ENCODE results near the gene KCNMA1. TPM values are rescaled to one million over a fixed set of nuclear protein-coding genes. Genes with fewer than 3 reads are reported as not detected.

KCNMA1 gene
- total RNA-seq, 3 donors from 2014 or later (not counting 1 experiment from before 2014, with no cell fraction given): 0.40 to 1.8 (median 0.63) TPM

DNA sequence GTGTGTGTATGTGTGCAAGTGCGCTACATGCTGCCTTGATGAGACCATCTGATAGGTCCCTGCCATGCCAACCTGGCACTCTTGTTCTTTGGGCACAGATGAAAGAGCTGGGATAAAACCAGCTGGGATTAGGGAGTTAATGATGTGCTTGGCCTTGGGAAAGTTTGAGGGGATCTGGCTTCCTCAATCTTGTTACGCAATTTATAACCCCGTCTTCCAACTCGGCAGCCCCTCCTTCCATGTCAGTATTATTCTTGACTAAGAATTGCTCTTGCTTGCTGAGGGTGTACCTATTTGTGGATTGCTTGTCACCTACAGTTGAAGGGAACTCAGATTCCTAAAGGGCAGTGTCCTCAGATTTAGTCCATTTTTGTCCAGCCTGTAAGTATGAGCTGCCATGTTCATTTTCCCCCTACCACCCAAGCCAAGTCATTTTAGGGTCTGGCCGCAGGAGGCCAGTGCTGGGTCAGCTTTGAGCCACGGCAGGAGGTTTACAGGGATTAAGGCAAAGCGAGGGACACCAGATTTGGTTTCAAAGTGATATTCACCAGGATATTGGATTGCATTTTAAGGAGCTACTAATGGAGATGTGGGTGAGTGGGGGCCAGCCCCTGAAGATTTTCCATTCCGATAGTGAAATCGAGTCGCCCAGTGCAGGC, 34.1 kb upstream of the KCNMA1 start:
- no peak overlapping the region for H3K27ac ChIP-seq (ENCODE audit: low read length)
- intact Hi-C loops (cut with micrococcal nuclease): no loop called here
- WGBS (ENCODE audit: insufficient coverage): 83% methylated on average over 10 of the region's 10 CpGs
- ATAC-seq (no peak), DNase-seq (no peak)
- Mint-ChIP-seq H3K4me3 (no peak overlapping the region), H3K27me3 (ENCODE audit: low read depth in 2 of 2) (peaks cover 11 to 23% of the 10 kb centered on the region in 2 donors), H3K9me3 (no peaks in the 10 kb centered on the region), H3K27ac (no peak overlapping the region), H3K4me1 (peaks cover 10% of the 10 kb centered on the region in 2 donors), H3K36me3 (no peaks in the 10 kb centered on the region)
- no peaks in the 10 kb centered on the region for H3K9me3 ChIP-seq (ENCODE audit: control insufficient read depth, insufficient read depth, low read length)
- no peak overlapping the region for H3K4me3 ChIP-seq (ENCODE audit: low read length)
- H3K36me3 ChIP-seq (ENCODE audit: control insufficient read depth, insufficient read depth, low read length): no peaks in the 10 kb centered on the region
- TF ChIP-seq, protein P1, sequence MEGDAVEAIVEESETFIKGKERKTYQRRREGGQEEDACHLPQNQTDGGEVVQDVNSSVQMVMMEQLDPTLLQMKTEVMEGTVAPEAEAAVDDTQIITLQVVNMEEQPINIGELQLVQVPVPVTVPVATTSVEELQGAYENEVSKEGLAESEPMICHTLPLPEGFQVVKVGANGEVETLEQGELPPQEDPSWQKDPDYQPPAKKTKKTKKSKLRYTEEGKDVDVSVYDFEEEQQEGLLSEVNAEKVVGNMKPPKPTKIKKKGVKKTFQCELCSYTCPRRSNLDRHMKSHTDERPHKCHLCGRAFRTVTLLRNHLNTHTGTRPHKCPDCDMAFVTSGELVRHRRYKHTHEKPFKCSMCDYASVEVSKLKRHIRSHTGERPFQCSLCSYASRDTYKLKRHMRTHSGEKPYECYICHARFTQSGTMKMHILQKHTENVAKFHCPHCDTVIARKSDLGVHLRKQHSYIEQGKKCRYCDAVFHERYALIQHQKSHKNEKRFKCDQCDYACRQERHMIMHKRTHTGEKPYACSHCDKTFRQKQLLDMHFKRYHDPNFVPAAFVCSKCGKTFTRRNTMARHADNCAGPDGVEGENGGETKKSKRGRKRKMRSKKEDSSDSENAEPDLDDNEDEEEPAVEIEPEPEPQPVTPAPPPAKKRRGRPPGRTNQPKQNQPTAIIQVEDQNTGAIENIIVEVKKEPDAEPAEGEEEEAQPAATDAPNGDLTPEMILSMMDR (IDR thresholded peaks at IDR 0.05): no peak
- H3K4me1 ChIP-seq (ENCODE audit: control insufficient read depth, insufficient read depth, low read length): no peaks in the 10 kb centered on the region
- H3K27me3 ChIP-seq (ENCODE audit: control insufficient read depth, insufficient read depth, low read length): no peaks in the 10 kb centered on the region

DNA sequence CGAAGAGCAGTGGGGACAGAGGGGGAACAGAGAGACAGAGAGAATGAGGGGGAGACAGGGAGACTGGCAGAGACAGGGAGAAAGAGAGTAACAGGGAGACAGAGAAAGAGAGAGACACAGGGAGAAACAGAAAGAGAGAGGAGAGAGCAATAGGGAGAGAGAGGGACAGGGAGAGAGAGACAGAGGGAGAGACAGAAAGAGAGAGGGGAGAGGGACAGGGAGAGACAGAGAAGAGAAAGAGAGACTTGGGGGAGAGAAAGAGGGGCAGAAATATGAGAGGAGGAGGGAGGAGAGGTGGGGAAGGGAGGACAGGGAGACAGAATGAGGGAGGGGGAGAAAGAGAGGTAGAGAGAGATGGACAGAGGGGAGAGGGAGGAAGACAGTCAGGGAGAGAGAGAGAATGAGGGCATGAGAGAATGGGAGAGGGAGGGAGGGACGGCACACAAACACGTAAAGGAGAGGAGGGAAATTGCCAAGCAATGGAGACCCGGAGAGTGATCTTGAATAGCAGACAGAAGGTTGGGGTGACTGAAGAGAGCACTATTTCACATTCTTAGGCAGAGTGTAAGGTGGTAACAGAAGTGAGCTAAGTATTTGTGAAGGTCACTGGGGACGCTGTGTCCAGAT, 33.3 kb upstream of the KCNMA1 start:
- intact Hi-C loops (cut with micrococcal nuclease): no loop called here
- no peak overlapping the region for H3K27ac ChIP-seq (ENCODE audit: low read length)

DNA sequence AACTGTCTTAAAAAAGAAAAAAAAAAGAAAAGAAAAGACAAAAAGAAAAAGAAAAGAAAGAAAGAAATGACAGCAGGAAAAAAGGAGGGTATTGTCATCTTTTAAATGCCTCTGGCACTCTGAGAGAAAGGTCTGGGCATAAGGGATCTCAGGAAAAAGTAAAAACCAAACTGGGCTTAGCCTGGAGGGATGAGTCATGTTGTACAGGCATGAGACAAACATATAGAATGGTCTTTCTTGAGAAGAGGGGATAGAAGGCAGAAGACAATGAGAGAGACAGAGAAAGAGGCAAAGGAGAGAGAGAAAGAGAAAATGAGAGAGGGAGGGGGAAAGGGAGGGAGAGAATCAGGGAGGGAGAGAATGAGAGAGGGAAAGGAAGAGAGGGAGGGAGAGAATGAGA, 32.3 kb upstream of the KCNMA1 start:
- intact Hi-C loops (cut with micrococcal nuclease): no loop called here
- Mint-ChIP-seq H3K27me3 (ENCODE audit: low read depth in 2 of 2) (peaks cover 13 to 35% of the 10 kb centered on the region in 2 donors), H3K9me3 (no peaks in the 10 kb centered on the region), H3K4me3 (no peak overlapping the region), H3K36me3 (no peaks in the 10 kb centered on the region), H3K27ac (no peak overlapping the region), H3K4me1 (peaks cover 10% of the 10 kb centered on the region in 2 donors)
- TF ChIP-seq, protein P1 (IDR thresholded peaks at IDR 0.05): no peak
- no peaks in the 10 kb centered on the region for H3K9me3 ChIP-seq (ENCODE audit: control insufficient read depth, insufficient read depth, low read length)
- no peaks in the 10 kb centered on the region for H3K27me3 ChIP-seq (ENCODE audit: control insufficient read depth, insufficient read depth, low read length)
- H3K4me1 ChIP-seq (ENCODE audit: control insufficient read depth, insufficient read depth, low read length): no peaks in the 10 kb centered on the region
- no peaks in the 10 kb centered on the region for H3K36me3 ChIP-seq (ENCODE audit: control insufficient read depth, insufficient read depth, low read length)
- H3K27ac ChIP-seq (ENCODE audit: low read length): no peak overlapping the region
- ATAC-seq (no peak), DNase-seq (no peak)
- no peak overlapping the region for H3K4me3 ChIP-seq (ENCODE audit: low read length)

More for the DNA sequence above, 33.3 kb upstream of the KCNMA1 start:
- Histone ChIP-seq H3K36me3 (ENCODE audit: control insufficient read depth, insufficient read depth, low read length) (no peaks in the 10 kb centered on the region), H3K4me1 (ENCODE audit: control insufficient read depth, insufficient read depth, low read length) (no peaks in the 10 kb centered on the region), H3K27me3 (ENCODE audit: control insufficient read depth, insufficient read depth, low read length) (no peaks in the 10 kb centered on the region), H3K9me3 (ENCODE audit: control insufficient read depth, insufficient read depth, low read length) (no peaks in the 10 kb centered on the region), H3K4me3 (ENCODE audit: low read length) (no peak overlapping the region)
- Mint-ChIP-seq H3K4me1 (peaks cover 10% of the 10 kb centered on the region in 2 donors), H3K27me3 (ENCODE audit: low read depth in 2 of 2) (peaks cover 13 to 30% of the 10 kb centered on the region in 2 donors), H3K9me3 (no peaks in the 10 kb centered on the region), H3K4me3 (no peak overlapping the region), H3K27ac (no peak overlapping the region), H3K36me3 (no peaks in the 10 kb centered on the region)
- TF ChIP-seq, protein P1 (IDR thresholded peaks at IDR 0.05): no peak
- WGBS (ENCODE audit: insufficient coverage): 68% methylated on average over 5 of the region's 5 CpGs
- DNase-seq (no peak), ATAC-seq (no peak)
